Measurements from ENCODE around the gene PTGFRN.
"Not testable (repeated sequence)": the region's sequence is repeated elsewhere in the genome, so short reads cannot be mapped to it uniquely, and the experiment has no call there.

Gene PTGFRN

GRCh38 chr1:116966791-116967190 lies 57.1 kb downstream of the PTGFRN start:
- Histone ChIP-seq H3K4me3 (ENCODE audit: insufficient read depth, low read depth, low read length, poor library complexity, severe bottlenecking) (no peak overlapping the region), H3K27me3 (replicated peaks; ENCODE audit: control insufficient read depth, insufficient read depth, low read length, poor library complexity, severe bottlenecking) (no peaks in the 10 kb centered on the region), H3K36me3 (ENCODE audit: control insufficient read depth, insufficient read depth, low read length) (no peaks in the 10 kb centered on the region), H3K4me1 (ENCODE audit: control insufficient read depth, insufficient read depth, low read length, poor library complexity, severe bottlenecking) (peaks cover 11% of the 10 kb centered on the region), H3K27ac (ENCODE audit: insufficient read depth, low read length, poor library complexity, severe bottlenecking) (no peak overlapping the region), H3K9me3 (ENCODE audit: control insufficient read depth, low read length) (no peaks in the 10 kb centered on the region)
- no peak for DNase-seq

GRCh38 chr1:116968724-116969123 lies 59.0 kb downstream of the PTGFRN start:
- Histone ChIP-seq H3K36me3 (ENCODE audit: control insufficient read depth, insufficient read depth, low read length) (no peaks in the 10 kb centered on the region), H3K27me3 (replicated peaks; ENCODE audit: control insufficient read depth, insufficient read depth, low read length, poor library complexity, severe bottlenecking) (no peaks in the 10 kb centered on the region), H3K4me1 (ENCODE audit: control insufficient read depth, insufficient read depth, low read length, poor library complexity, severe bottlenecking) (peaks cover 1% of the 10 kb centered on the region), H3K9me3 (ENCODE audit: control insufficient read depth, low read length) (no peaks in the 10 kb centered on the region), H3K27ac (ENCODE audit: insufficient read depth, low read length, poor library complexity, severe bottlenecking) (no peak overlapping the region), H3K4me3 (ENCODE audit: insufficient read depth, low read depth, low read length, poor library complexity, severe bottlenecking) (no peak overlapping the region)
- no peak for DNase-seq

- H3K27me3 ChIP-seq (replicated peaks; ENCODE audit: control insufficient read depth, insufficient read depth, low read length, poor library complexity, severe bottlenecking) = no peaks in the 10 kb centered on the region
- no peaks in the 10 kb centered on the region for H3K9me3 ChIP-seq (ENCODE audit: control insufficient read depth, low read length)
- no peak overlapping the region for H3K27ac ChIP-seq (ENCODE audit: insufficient read depth, low read length, poor library complexity, severe bottlenecking)
- H3K4me3 ChIP-seq (ENCODE audit: insufficient read depth, low read depth, low read length, poor library complexity, severe bottlenecking) = no peak overlapping the region
- H3K36me3 ChIP-seq (ENCODE audit: control insufficient read depth, insufficient read depth, low read length) = no peaks in the 10 kb centered on the region
- H3K4me1 ChIP-seq (ENCODE audit: control insufficient read depth, insufficient read depth, low read length, poor library complexity, severe bottlenecking) = no peaks in the 10 kb centered on the region
- no peak for DNase-seq
Observed at GRCh38 chr1:116971258-116971860, 61.6 kb downstream of the PTGFRN start.

- no peak for DNase-seq
- Histone ChIP-seq H3K27ac (ENCODE audit: insufficient read depth, low read length, poor library complexity, severe bottlenecking) (no peak overlapping the region), H3K36me3 (ENCODE audit: control insufficient read depth, insufficient read depth, low read length) (no peaks in the 10 kb centered on the region), H3K4me1 (ENCODE audit: control insufficient read depth, insufficient read depth, low read length, poor library complexity, severe bottlenecking) (no peaks in the 10 kb centered on the region), H3K9me3 (ENCODE audit: control insufficient read depth, low read length) (no peaks in the 10 kb centered on the region), H3K4me3 (ENCODE audit: insufficient read depth, low read depth, low read length, poor library complexity, severe bottlenecking) (no peak overlapping the region), H3K27me3 (replicated peaks; ENCODE audit: control insufficient read depth, insufficient read depth, low read length, poor library complexity, severe bottlenecking) (no peaks in the 10 kb centered on the region)
Observed at GRCh38 chr1:116971965-116972673, 62.4 kb downstream of the PTGFRN start.

- H3K4me3 ChIP-seq (ENCODE audit: insufficient read depth, low read depth, low read length, poor library complexity, severe bottlenecking) = no peak overlapping the region
- H3K27me3 ChIP-seq (replicated peaks; ENCODE audit: control insufficient read depth, insufficient read depth, low read length, poor library complexity, severe bottlenecking) = no peaks in the 10 kb centered on the region
- no peak overlapping the region for H3K27ac ChIP-seq (ENCODE audit: insufficient read depth, low read length, poor library complexity, severe bottlenecking)
Observed at GRCh38 chr1:116972674-116973030, 62.9 kb downstream of the PTGFRN start.

GRCh38 chr1:116980309-116980708 lies 70.6 kb downstream of the PTGFRN start:
- DNase-seq; H3K4me1 ChIP-seq (ENCODE audit: control insufficient read depth, insufficient read depth, low read length, poor library complexity, severe bottlenecking); H3K9me3 ChIP-seq (ENCODE audit: control insufficient read depth, low read length); H3K27me3 ChIP-seq (replicated peaks; ENCODE audit: control insufficient read depth, insufficient read depth, low read length, poor library complexity, severe bottlenecking); H3K36me3 ChIP-seq (ENCODE audit: control insufficient read depth, insufficient read depth, low read length); H3K27ac ChIP-seq (ENCODE audit: insufficient read depth, low read length, poor library complexity, severe bottlenecking); H3K4me3 ChIP-seq (ENCODE audit: insufficient read depth, low read depth, low read length, poor library complexity, severe bottlenecking): not testable (repeated sequence)

More at GRCh38 chr1:116972674-116973030, 62.9 kb downstream of the PTGFRN start:
- Histone ChIP-seq H3K36me3 (ENCODE audit: control insufficient read depth, insufficient read depth, low read length) (no peaks in the 10 kb centered on the region), H3K4me1 (ENCODE audit: control insufficient read depth, insufficient read depth, low read length, poor library complexity, severe bottlenecking) (no peaks in the 10 kb centered on the region), H3K9me3 (ENCODE audit: control insufficient read depth, low read length) (no peaks in the 10 kb centered on the region)
- DNase-seq = no peak

GRCh38 chr1:116981521-116982037 lies 71.9 kb downstream of the PTGFRN start:
- DNase-seq = no peak
- no peaks in the 10 kb centered on the region for H3K27me3 ChIP-seq (replicated peaks; ENCODE audit: control insufficient read depth, insufficient read depth, low read length, poor library complexity, severe bottlenecking)
- H3K4me3 ChIP-seq (ENCODE audit: insufficient read depth, low read depth, low read length, poor library complexity, severe bottlenecking) = no peak overlapping the region

GRCh38 chr1:116982319-116983004 lies 72.7 kb downstream of the PTGFRN start:
- no peaks in the 10 kb centered on the region for H3K27me3 ChIP-seq (replicated peaks; ENCODE audit: control insufficient read depth, insufficient read depth, low read length, poor library complexity, severe bottlenecking)
- no peaks in the 10 kb centered on the region for H3K36me3 ChIP-seq (ENCODE audit: control insufficient read depth, insufficient read depth, low read length)
- H3K4me3 ChIP-seq (ENCODE audit: insufficient read depth, low read depth, low read length, poor library complexity, severe bottlenecking) = no peak overlapping the region
- peaks cover 10% of the 10 kb centered on the region for H3K4me1 ChIP-seq (ENCODE audit: control insufficient read depth, insufficient read depth, low read length, poor library complexity, severe bottlenecking)
- no peak for DNase-seq
- H3K27ac ChIP-seq (ENCODE audit: insufficient read depth, low read length, poor library complexity, severe bottlenecking) = no peak overlapping the region
- H3K9me3 ChIP-seq (ENCODE audit: control insufficient read depth, low read length) = no peaks in the 10 kb centered on the region

More at GRCh38 chr1:116981521-116982037, 71.9 kb downstream of the PTGFRN start:
- Histone ChIP-seq H3K36me3 (ENCODE audit: control insufficient read depth, insufficient read depth, low read length) (no peaks in the 10 kb centered on the region), H3K27ac (ENCODE audit: insufficient read depth, low read length, poor library complexity, severe bottlenecking) (no peak overlapping the region), H3K9me3 (ENCODE audit: control insufficient read depth, low read length) (no peaks in the 10 kb centered on the region), H3K4me1 (ENCODE audit: control insufficient read depth, insufficient read depth, low read length, poor library complexity, severe bottlenecking) (peaks cover 1% of the 10 kb centered on the region)

- DNase-seq = no peak
- Histone ChIP-seq H3K9me3 (ENCODE audit: control insufficient read depth, low read length) (no peaks in the 10 kb centered on the region), H3K27ac (ENCODE audit: insufficient read depth, low read length, poor library complexity, severe bottlenecking) (no peak overlapping the region), H3K4me1 (ENCODE audit: control insufficient read depth, insufficient read depth, low read length, poor library complexity, severe bottlenecking) (peaks cover 12% of the 10 kb centered on the region), H3K36me3 (ENCODE audit: control insufficient read depth, insufficient read depth, low read length) (no peaks in the 10 kb centered on the region), H3K27me3 (replicated peaks; ENCODE audit: control insufficient read depth, insufficient read depth, low read length, poor library complexity, severe bottlenecking) (no peaks in the 10 kb centered on the region), H3K4me3 (ENCODE audit: insufficient read depth, low read depth, low read length, poor library complexity, severe bottlenecking) (no peak overlapping the region)
Observed at GRCh38 chr1:116983112-116983511, 73.4 kb downstream of the PTGFRN start.

- H3K9me3 ChIP-seq (ENCODE audit: control insufficient read depth, low read length) = no peaks in the 10 kb centered on the region
Observed at GRCh38 chr1:116983678-116984077, 74.0 kb downstream of the PTGFRN start.

More at GRCh38 chr1:116983678-116984077, 74.0 kb downstream of the PTGFRN start:
- Histone ChIP-seq H3K36me3 (ENCODE audit: control insufficient read depth, insufficient read depth, low read length) (no peaks in the 10 kb centered on the region), H3K27me3 (replicated peaks; ENCODE audit: control insufficient read depth, insufficient read depth, low read length, poor library complexity, severe bottlenecking) (no peaks in the 10 kb centered on the region), H3K4me1 (ENCODE audit: control insufficient read depth, insufficient read depth, low read length, poor library complexity, severe bottlenecking) (peaks cover 12% of the 10 kb centered on the region), H3K4me3 (ENCODE audit: insufficient read depth, low read depth, low read length, poor library complexity, severe bottlenecking) (no peak overlapping the region), H3K27ac (ENCODE audit: insufficient read depth, low read length, poor library complexity, severe bottlenecking) (no peak overlapping the region)
- no peak for DNase-seq
